Naive thymus-derived CD8-positive, alpha-beta T cell (primary cell): ENCODE data around the gene EME2. TPM values are rescaled to one million over a fixed set of nuclear protein-coding genes. Genes with fewer than 3 reads are reported as not detected.

Experiments
- ATAC-seq, 2 donors: fragments of 150-1000 bp; cut with Tn5 transposase in 1 of 2; sonication (Bioruptor Pico), chemical (Tn5 transposase) in 1 of 2; 1 replicate in 1 of 2; 2 replicates in 1 of 2; pipeline ENCODE4 v1.10.0; 2021; ENCODE audit warnings: mild to moderate bottlenecking in 2 of 2, moderate library complexity in 2 of 2
- POLR2A ChIA-PET: fragments of 350-600 bp; sonication (Branson Sonifier 250); formaldehyde crosslinking; loops from one replicate; lab custom pipeline; 2021; ENCODE audit warnings: antibody characterized with exemption; lab: Charles Lee
- DNase-seq, 10 donors: peaks; one replicate each; pipeline versions ENCODE4 v3.0.0 to v3.0.0-alpha.2; 2020 to 2022
- H3K27ac Mint-ChIP-seq, 10 donors: one replicate each; pipeline ENCODE4 v1.8.0; 2020 to 2022; ENCODE audit warnings: mild to moderate bottlenecking in 10 of 10, mixed read lengths in 10 of 10, moderate library complexity in 4 of 10, inconsistent platforms in 1 of 10
- H3K27me3 Mint-ChIP-seq, 5 donors: one replicate each; pipeline ENCODE4 v1.8.0; 2021 to 2022; ENCODE audit warnings: mixed read lengths in 5 of 5
- H3K36me3 Mint-ChIP-seq, 3 donors: one replicate each; pipeline ENCODE4 v1.8.0; 2020 to 2022; ENCODE audit warnings: mixed read lengths in 3 of 3, mild to moderate bottlenecking in 2 of 3, inconsistent platforms in 1 of 3
- H3K4me1 Mint-ChIP-seq, 4 donors: one replicate each; pipeline ENCODE4 v1.8.0; 2021 to 2022; ENCODE audit warnings: mixed read lengths in 4 of 4
- H3K4me3 Mint-ChIP-seq, 10 donors: one replicate each; pipeline ENCODE4 v1.8.0; 2020 to 2022; ENCODE audit warnings: mild to moderate bottlenecking in 10 of 10, mixed read lengths in 10 of 10, moderate library complexity in 6 of 10, inconsistent platforms in 1 of 10
- H3K9me3 Mint-ChIP-seq, 9 donors: one replicate each; pipeline ENCODE4 v1.8.0; 2020 to 2022; ENCODE audit warnings: mixed read lengths in 9 of 9, mild to moderate bottlenecking in 3 of 9, inconsistent platforms in 1 of 9, moderate library complexity in 1 of 9
- polyA plus RNA-seq, 3 donors: library from polyadenylated mRNA; unstranded; fragments of 300-500 nt; fragmentation: Illumina TruSeq; gene quantifications; one replicate each; pipeline ENCODE4 v1.2.3, GENCODE V29; 2021
- total RNA-seq, 8 experiments: library from RNA in 2 of 8; stranded (reverse) in 2 of 8; gene quantifications; one replicate each; pipeline ENCODE4 v1.2.3 and lab custom pipeline; 2021 to 2026

EME2 gene
- total and polyA plus RNA-seq, 5 experiments from 2014 or later = 0.35 to 31.5 (median 1.6) TPM

DNA sequence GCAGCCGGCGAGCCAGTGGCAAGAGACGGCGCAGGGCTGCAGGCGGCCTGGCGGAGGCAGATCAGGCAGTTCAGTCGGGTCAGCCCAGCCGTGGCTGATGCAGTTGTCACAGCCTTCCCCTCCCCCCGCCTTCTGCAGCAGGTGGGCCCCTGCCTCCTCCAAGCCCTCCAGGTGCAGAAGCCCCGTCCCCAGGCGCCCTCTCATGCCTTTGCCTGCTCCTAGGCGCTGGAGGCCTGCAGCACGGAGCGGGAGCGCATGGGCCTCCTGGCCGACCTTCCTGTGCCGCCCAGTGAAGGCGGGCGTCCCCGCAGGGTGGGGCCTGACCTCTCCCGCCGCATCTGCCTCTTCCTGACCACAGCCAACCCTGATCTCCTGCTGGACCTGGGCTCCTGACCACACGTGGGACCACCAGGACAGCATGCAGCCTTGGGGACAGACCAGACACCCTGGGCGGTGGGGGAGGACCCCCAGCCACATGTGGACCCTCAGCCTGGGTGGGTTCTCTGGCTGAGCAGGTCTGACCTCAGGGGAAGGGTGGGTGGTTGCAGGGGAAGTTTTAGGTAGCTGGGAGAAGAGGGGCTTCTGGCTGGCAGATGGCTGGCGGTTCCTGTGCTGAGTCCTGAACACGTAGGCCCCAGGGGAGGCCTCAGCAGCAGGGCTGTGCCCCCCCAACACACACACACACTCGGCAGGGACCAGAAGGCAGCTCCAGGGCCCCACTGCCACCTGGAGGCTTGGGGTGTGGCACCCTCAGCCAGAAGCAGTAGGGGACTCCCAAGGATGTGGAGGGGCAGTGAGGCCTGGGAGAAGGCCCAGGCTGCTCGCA, 3.4 kb downstream of the EME2 start:
- DNase-seq (no peak), ATAC-seq (no peak)
- H3K4me3 Mint-ChIP-seq = peak overlapping the region in 1 of 10 donors; percentile 65
- peaks cover 0 to 5% (median 0%) of the 10 kb centered on the region in 3 donors for H3K36me3 Mint-ChIP-seq
- peak overlapping the region in 1 of 10 donors; percentile 28 for H3K27ac Mint-ChIP-seq
- H3K27me3 Mint-ChIP-seq = no peaks in the 10 kb centered on the region
- POLR2A ChIA-PET = interaction anchor here (1.3 to 7.3 kb wide), 2 partner anchors 8 to 51 kb away, joined by 5 to 118 read pairs; partner anchors contain the start of genes FAHD1, HAGH, NUBP2 and SPSB3
- H3K9me3 Mint-ChIP-seq = no peaks in the 10 kb centered on the region
- H3K4me1 Mint-ChIP-seq = peaks cover 6 to 27% (median 17%) of the 10 kb centered on the region in 4 donors

DNA sequence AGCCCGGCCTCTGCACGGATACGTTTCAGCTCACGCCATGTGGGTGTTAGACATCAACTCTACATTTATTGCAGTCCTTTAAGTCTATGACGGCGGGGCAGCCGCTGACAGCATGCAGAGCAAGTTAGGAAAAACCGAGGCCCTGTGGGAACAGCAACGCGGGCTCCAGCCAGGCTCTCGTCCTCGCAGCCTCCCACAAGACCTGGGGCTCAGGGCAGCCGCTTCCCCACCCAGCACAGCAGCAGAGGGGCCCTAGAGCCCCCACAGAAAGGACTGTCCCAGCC, 4.0 kb downstream of the EME2 start:
- Mint-ChIP-seq H3K27ac (peak overlapping the region in 2 of 10 donors; percentile 28 to 61), H3K36me3 (peaks cover 0 to 5% (median 0%) of the 10 kb centered on the region in 3 donors), H3K4me3 (peak overlapping the region in 1 of 10 donors; percentile 26), H3K9me3 (no peaks in the 10 kb centered on the region), H3K27me3 (no peaks in the 10 kb centered on the region), H3K4me1 (peaks cover 7 to 33% (median 22%) of the 10 kb centered on the region in 4 donors)
- no peak for ATAC-seq
- POLR2A ChIA-PET = interaction anchor here (1.4 kb wide), 1 partner anchor 70 kb away, joined by 5 read pairs; the partner anchor contains the start of gene MAPK8IP3
- DNase-seq = no peak

DNA sequence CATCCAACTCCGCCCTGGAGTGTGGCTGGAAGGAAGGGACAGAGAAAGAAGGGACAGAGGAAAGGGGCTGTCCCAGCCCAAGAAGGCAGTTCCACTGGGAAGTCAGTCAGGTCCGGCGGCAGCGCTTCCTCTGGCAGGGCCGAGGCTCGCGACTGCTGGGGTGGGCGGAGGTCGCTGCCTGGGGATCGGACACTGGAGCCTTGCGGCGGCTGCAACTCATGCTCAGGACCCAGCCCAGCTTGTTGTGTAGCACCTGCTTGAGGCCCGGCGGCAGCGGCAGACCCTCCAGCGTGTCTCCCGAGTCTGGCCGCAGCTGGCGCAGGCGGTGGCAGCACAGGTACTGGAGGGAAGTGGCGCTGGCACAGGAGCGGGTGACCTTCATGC, 4.4 kb downstream of the EME2 start:
- peak overlapping the region in 2 of 10 donors; percentile 28 to 61 for H3K27ac Mint-ChIP-seq
- no peak for DNase-seq
- peaks cover 6 to 32% (median 22%) of the 10 kb centered on the region in 4 donors for H3K4me1 Mint-ChIP-seq
- no peak for ATAC-seq
- H3K36me3 Mint-ChIP-seq = peaks cover 0 to 7% (median 0%) of the 10 kb centered on the region in 3 donors
- H3K27me3 Mint-ChIP-seq = no peaks in the 10 kb centered on the region
- H3K9me3 Mint-ChIP-seq = no peaks in the 10 kb centered on the region
- peak overlapping the region in 1 of 10 donors; percentile 26 for H3K4me3 Mint-ChIP-seq
- POLR2A ChIA-PET = interaction anchor here (0.6 to 1.4 kb wide), 2 partner anchors 71 to 748 kb away, joined by 3 to 5 read pairs; partner anchors contain the start of gene MAPK8IP3

GRCh38 chr16:1777375-1778199, 5.0 kb downstream of the EME2 start:
- no peak for DNase-seq
- no peak overlapping the region for H3K4me3 Mint-ChIP-seq
- POLR2A ChIA-PET = interaction anchor here (0.6 to 1.4 kb wide), 2 partner anchors 71 to 748 kb away, joined by 3 to 5 read pairs; partner anchors contain the start of gene MAPK8IP3

DNA sequence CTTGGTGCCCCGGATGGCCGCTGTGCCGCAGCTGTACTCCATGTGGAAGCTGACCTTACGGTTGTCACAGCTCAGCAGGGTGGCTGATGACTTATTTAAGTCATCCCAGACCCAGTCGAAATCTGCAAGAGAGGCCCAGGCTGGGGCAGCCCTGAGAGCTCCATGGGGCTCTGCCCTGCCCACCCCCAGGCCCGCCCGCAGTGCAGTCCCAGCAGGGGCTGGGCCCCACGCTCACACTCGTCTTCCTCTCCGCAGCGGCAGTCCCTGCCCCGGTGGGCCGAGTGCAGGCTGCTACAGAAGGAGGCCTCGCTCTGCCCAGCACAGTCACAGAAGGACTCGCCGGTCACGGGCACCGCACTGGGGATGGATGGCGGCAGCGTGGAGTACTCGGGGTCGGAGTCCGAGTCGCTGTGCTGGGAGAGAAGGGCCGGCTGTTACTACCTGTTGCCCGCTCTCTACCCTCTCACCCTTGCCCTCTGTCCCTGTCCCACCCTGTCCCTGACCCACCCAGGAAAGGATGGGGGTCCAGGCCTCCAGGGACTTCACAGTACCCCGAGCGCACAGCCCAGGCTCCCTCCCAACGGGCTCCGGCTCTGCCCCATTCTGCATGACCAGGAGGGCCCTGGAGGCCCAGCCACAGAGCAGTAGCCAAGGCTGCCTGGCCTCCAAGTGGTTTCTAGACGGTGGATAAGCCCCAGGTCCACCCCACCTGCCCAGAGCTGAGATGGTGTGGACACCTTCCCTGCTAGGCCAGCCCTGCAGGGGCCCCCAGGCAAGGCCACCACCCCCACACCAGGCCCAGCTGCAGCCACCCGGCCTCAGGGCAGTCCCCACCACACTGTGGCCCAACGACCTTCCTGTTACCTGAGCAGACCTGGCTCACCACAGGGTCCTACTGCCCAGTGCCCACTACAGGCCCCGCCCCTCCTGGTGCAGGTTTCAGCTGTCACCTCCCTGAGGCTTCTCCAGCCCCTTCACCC, 5.9 kb downstream of the EME2 start:
- DNase-seq (no peak), ATAC-seq (no peak)
- H3K4me3 Mint-ChIP-seq = no peak overlapping the region
- peak overlapping the region in 4 of 10 donors; percentile 34 to 71 (median 49) for H3K27ac Mint-ChIP-seq
- POLR2A ChIA-PET = interaction anchor here (0.6 to 1.4 kb wide), 4 partner anchors 14 to 306 kb away, joined by 3 to 5 read pairs (median 4); partner anchors contain the start of genes IGFALS and MAPK8IP3
- no peaks in the 10 kb centered on the region for H3K9me3 Mint-ChIP-seq
- H3K4me1 Mint-ChIP-seq = peaks cover 6 to 34% (median 22%) of the 10 kb centered on the region in 4 donors
- peaks cover 0 to 6% (median 0%) of the 10 kb centered on the region in 3 donors for H3K36me3 Mint-ChIP-seq
- H3K27me3 Mint-ChIP-seq = no peaks in the 10 kb centered on the region

More at GRCh38 chr16:1777375-1778199, 5.0 kb downstream of the EME2 start:
- Mint-ChIP-seq H3K4me1 (peaks cover 3 to 30% (median 19%) of the 10 kb centered on the region in 4 donors), H3K27me3 (no peaks in the 10 kb centered on the region), H3K27ac (peak overlapping the region in 3 of 10 donors; percentile 34 to 55 (median 43)), H3K9me3 (no peaks in the 10 kb centered on the region), H3K36me3 (peaks cover 0 to 4% (median 0%) of the 10 kb centered on the region in 3 donors)
- ATAC-seq = no peak

- POLR2A ChIA-PET = interaction anchor here (0.6 to 1.6 kb wide), 5 partner anchors 9 to 358 kb away, joined by 3 to 8 read pairs (median 4); partner anchors contain the start of genes IGFALS and UQCC4
- H3K9me3 Mint-ChIP-seq = no peaks in the 10 kb centered on the region
Measured at GRCh38 chr16:1779234-1779701, 6.7 kb downstream of the EME2 start.

GRCh38 chr16:1779741-1780676, 7.4 kb downstream of the EME2 start:
- POLR2A ChIA-PET = interaction anchor here (1.0 to 1.6 kb wide), 3 partner anchors 9 to 359 kb away, joined by 3 to 8 read pairs (median 4); partner anchors contain the start of genes TBL3 and UQCC4
- no peak for DNase-seq
- Mint-ChIP-seq H3K4me1 (peaks cover 6 to 35% (median 22%) of the 10 kb centered on the region in 4 donors), H3K9me3 (no peaks in the 10 kb centered on the region), H3K4me3 (peak overlapping the region in 5 of 10 donors; percentile 22 to 92 (median 39)), H3K36me3 (peaks cover 0 to 7% (median 0%) of the 10 kb centered on the region in 3 donors), H3K27ac (peak overlapping the region in 3 of 10 donors; percentile 22 to 68 (median 22)), H3K27me3 (no peaks in the 10 kb centered on the region)
- ATAC-seq = no peak

More at GRCh38 chr16:1779234-1779701, 6.7 kb downstream of the EME2 start:
- Mint-ChIP-seq H3K27me3 (no peaks in the 10 kb centered on the region), H3K4me3 (peak overlapping the region in 2 of 10 donors; percentile 18 to 34), H3K36me3 (peaks cover 0 to 6% (median 0%) of the 10 kb centered on the region in 3 donors), H3K4me1 (peaks cover 6 to 36% (median 20%) of the 10 kb centered on the region in 4 donors), H3K27ac (peak overlapping the region in 3 of 10 donors; percentile 43 to 71 (median 49))
- no peak for DNase-seq
- no peak for ATAC-seq

DNA sequence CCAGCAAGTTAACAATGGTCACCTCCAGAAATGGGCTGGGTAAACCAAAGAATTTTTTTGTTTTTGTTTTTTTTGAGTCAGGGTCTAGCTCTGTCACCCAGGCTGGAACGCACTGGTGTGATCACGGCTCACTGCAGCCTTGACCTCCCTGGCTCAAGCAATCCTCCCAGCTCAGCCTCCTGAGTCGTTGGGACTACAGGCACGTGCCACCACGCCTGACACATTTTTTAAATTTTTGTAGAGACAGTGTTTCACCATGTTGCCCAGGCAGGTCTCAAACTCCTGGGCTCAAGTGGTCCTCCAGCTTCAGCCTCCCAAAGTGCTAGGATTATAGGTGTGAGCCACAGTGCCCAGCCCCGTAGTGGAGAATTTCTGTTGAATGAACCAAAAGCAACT, 8.1 kb downstream of the EME2 start:
- no peaks in the 10 kb centered on the region for H3K27me3 Mint-ChIP-seq
- H3K27ac Mint-ChIP-seq = peak overlapping the region in 9 of 10 donors; percentile 15 to 85 (median 46)
- POLR2A ChIA-PET = interaction anchor here (0.6 to 5.6 kb wide), 4 partner anchors 9 to 241 kb away, joined by 3 to 118 read pairs (median 6); partner anchors contain the start of genes EME2, MRPS34, NME3 and TBL3
- H3K4me1 Mint-ChIP-seq = peaks cover 8 to 39% (median 26%) of the 10 kb centered on the region in 4 donors
- peaks cover 0 to 12% (median 0%) of the 10 kb centered on the region in 3 donors for H3K36me3 Mint-ChIP-seq
- no peaks in the 10 kb centered on the region for H3K9me3 Mint-ChIP-seq
- peak overlapping the region in 8 of 10 donors; percentile 27 to 92 (median 61) for H3K4me3 Mint-ChIP-seq
- no peak for DNase-seq
- no peak for ATAC-seq

GRCh38 chr16:1781254-1781653, 8.6 kb downstream of the EME2 start:
- DNase-seq = peak in 1 of 10 donors; percentile 45
- Mint-ChIP-seq H3K27ac (peak overlapping the region; percentile 43 to 97 (median 82)), H3K36me3 (peaks cover 0 to 13% (median 0%) of the 10 kb centered on the region in 3 donors), H3K4me1 (peaks cover 8 to 44% (median 28%) of the 10 kb centered on the region in 4 donors), H3K4me3 (peak overlapping the region; percentile 81 to 93 (median 84)), H3K9me3 (no peaks in the 10 kb centered on the region), H3K27me3 (no peaks in the 10 kb centered on the region)
- no peak for ATAC-seq
- POLR2A ChIA-PET = interaction anchor here (0.6 to 5.6 kb wide), 6 partner anchors 9 to 241 kb away, joined by 3 to 118 read pairs (median 12); partner anchors contain the start of genes EME2, FAHD1, HAGH and IGFALS
